Nephron progenitor cell (in vitro differentiated cells): ENCODE measurements around the gene GATAD2A.

Experiments used
- DNase-seq: peaks from one replicate; pipeline ENCODE4 v3.0.0; 2021
- H3K27ac Mint-ChIP-seq: 2 replicates; pipeline ENCODE4 v1.8.0; 2021; ENCODE audit warnings: mild to moderate bottlenecking, moderate library complexity, mixed read lengths
- H3K27me3 Mint-ChIP-seq: 2 replicates; pipeline ENCODE4 v1.8.0; 2021; ENCODE audit warnings: mild to moderate bottlenecking, low read depth, mixed read lengths; ENCODE audit not compliant: poor library complexity
- H3K36me3 Mint-ChIP-seq: 2 replicates; pipeline ENCODE4 v1.8.0; 2021; ENCODE audit warnings: low read depth, mixed read lengths
- H3K4me1 Mint-ChIP-seq: 2 replicates; pipeline ENCODE4 v1.8.0; 2021; ENCODE audit warnings: mixed read lengths
- H3K4me3 Mint-ChIP-seq: 2 replicates; pipeline ENCODE4 v1.8.0; 2021; ENCODE audit warnings: mild to moderate bottlenecking, moderate library complexity, mixed read lengths
- H3K9me3 Mint-ChIP-seq: 2 replicates; pipeline ENCODE4 v1.8.0; 2021; ENCODE audit warnings: mild to moderate bottlenecking, moderate library complexity, mixed read lengths
- CTCF ChIP-seq: fragments of 200-600 bp; sonication (generic); IDR thresholded peaks from 2 replicates; pipeline ENCODE4 v1.5.0; 2021; ENCODE audit warnings: antibody characterized with exemption

Gene GATAD2A

GRCh38 chr19:19525611-19526380 lies 120.3 kb downstream of the GATAD2A start:
- no peak for TF ChIP-seq CTCF
- peak overlapping the region; percentile 30 for H3K4me3 Mint-ChIP-seq
- DNase-seq = peak; percentile 37
- H3K27me3 Mint-ChIP-seq = peaks cover 11% of the 10 kb centered on the region
- peaks cover 3% of the 10 kb centered on the region for H3K9me3 Mint-ChIP-seq
- H3K4me1 Mint-ChIP-seq = peaks cover 52% of the 10 kb centered on the region
- H3K36me3 Mint-ChIP-seq = peaks cover 19% of the 10 kb centered on the region
- peak overlapping the region; percentile 96 for H3K27ac Mint-ChIP-seq

GRCh38 chr19:19526581-19527370 lies 121.3 kb downstream of the GATAD2A start:
- TF ChIP-seq CTCF = no peak
- Mint-ChIP-seq H3K4me3 (peak overlapping the region; percentile 58), H3K36me3 (peaks cover 17% of the 10 kb centered on the region), H3K9me3 (no peaks in the 10 kb centered on the region), H3K27me3 (peaks cover 11% of the 10 kb centered on the region), H3K27ac (peak overlapping the region; percentile 96), H3K4me1 (peaks cover 56% of the 10 kb centered on the region)
- DNase-seq = no peak

GRCh38 chr19:19527371-19527656 lies 121.8 kb downstream of the GATAD2A start:
- Mint-ChIP-seq H3K27ac (peak overlapping the region; percentile 66), H3K4me1 (peaks cover 61% of the 10 kb centered on the region), H3K4me3 (no peak overlapping the region), H3K9me3 (no peaks in the 10 kb centered on the region), H3K36me3 (peaks cover 21% of the 10 kb centered on the region), H3K27me3 (peaks cover 14% of the 10 kb centered on the region)
- DNase-seq = no peak
- no peak for TF ChIP-seq CTCF

- Mint-ChIP-seq H3K4me1 (peaks cover 62% of the 10 kb centered on the region), H3K9me3 (no peaks in the 10 kb centered on the region), H3K36me3 (peaks cover 17% of the 10 kb centered on the region), H3K27me3 (peaks cover 14% of the 10 kb centered on the region), H3K27ac (no peak overlapping the region), H3K4me3 (no peak overlapping the region)
- no peak for DNase-seq
- no peak for TF ChIP-seq CTCF
Measured at GRCh38 chr19:19527674-19528625, 122.5 kb downstream of the GATAD2A start.

GRCh38 chr19:19528721-19529490 lies 123.4 kb downstream of the GATAD2A start, which contains the start of gene YJEFN3:
Gene YJEFN3, plus strand, starts transcription at chr19:19528911. Its CDS starts 22 bp downstream, at chr19:19528933.
- TF ChIP-seq CTCF = no peak
- no peak for DNase-seq
- Mint-ChIP-seq H3K27ac (no peak within 1 kb of the TSS), H3K4me3 (no peak within 1 kb of the TSS), H3K36me3 (peaks cover 16% of the 10 kb centered on the region), H3K27me3 (peaks cover 14% of the 10 kb centered on the region), H3K9me3 (no peaks in the 10 kb centered on the region), H3K4me1 (peaks cover 67% of the 10 kb centered on the region)
